Activated CD4-positive, alpha-beta T cell treated with anti-CD3 and anti-CD28 coated beads, Interleukin-2, amount 10 ng/mL, durations not matched to agents 7 days and 5 days (primary cell): ENCODE data around the gene HSD17B4. TPM values are rescaled to one million over a fixed set of nuclear protein-coding genes. Genes with fewer than 3 reads are reported as not detected.

Experiments
- CTCF ChIA-PET: fragments of 350-600 bp; sonication (Branson Sonifier 250); formaldehyde crosslinking; loops from one replicate; lab custom pipeline; 2021; ENCODE audit warnings: antibody characterized with exemption; lab: Charles Lee
- POLR2A ChIA-PET: fragments of 350-600 bp; sonication (Branson Sonifier 250); formaldehyde crosslinking; loops from one replicate; lab custom pipeline; 2021; ENCODE audit warnings: antibody characterized with exemption; lab: Charles Lee
- DNase-seq: peaks from one replicate; pipeline ENCODE4 v3.0.0-alpha.2; 2020
- H3K27ac Mint-ChIP-seq: one replicate; pipeline ENCODE4 v1.8.0; 2021; ENCODE audit warnings: mild to moderate bottlenecking, moderate library complexity, mixed read lengths
- H3K27me3 Mint-ChIP-seq: one replicate; pipeline ENCODE4 v1.8.0; 2021; ENCODE audit warnings: mixed read lengths
- H3K36me3 Mint-ChIP-seq: one replicate; pipeline ENCODE4 v1.8.0; 2021; ENCODE audit warnings: low read depth, mixed read lengths
- H3K4me1 Mint-ChIP-seq: one replicate; pipeline ENCODE4 v1.8.0; 2021; ENCODE audit warnings: mixed read lengths
- H3K4me3 Mint-ChIP-seq: one replicate; pipeline ENCODE4 v1.8.0; 2021; ENCODE audit warnings: mild to moderate bottlenecking, moderate library complexity, mixed read lengths
- H3K9me3 Mint-ChIP-seq: one replicate; pipeline ENCODE4 v1.8.0; 2021; ENCODE audit warnings: mixed read lengths
- total RNA-seq, 2 experiments: library from RNA; stranded (reverse); gene quantifications; one replicate each; pipeline ENCODE4 v1.2.3, GENCODE V29; 2021

Gene HSD17B4
- total RNA-seq, 2 experiments from 2014 or later: 56.0 to 62.4 TPM

DNA sequence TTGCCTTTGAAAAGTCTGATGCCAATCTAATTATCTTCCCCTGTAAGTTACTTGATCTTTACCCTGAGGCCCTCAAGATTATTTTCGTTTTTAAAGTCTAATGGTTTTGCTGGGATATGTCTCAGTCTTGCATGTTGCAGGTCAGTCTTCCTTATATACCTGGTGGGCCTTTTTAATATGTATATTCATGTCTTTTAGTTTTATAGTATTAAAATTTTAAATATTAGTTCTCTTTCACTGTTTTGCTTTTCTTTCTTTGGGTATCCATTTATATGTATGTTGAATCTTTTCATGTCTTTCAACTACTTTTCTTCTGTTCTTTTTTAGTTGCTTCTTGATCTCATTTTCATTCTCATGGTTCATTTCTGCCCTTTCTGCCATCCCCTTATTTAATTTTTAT is 68.9 kb downstream of the HSD17B4 start:
- Mint-ChIP-seq H3K4me3 (no peak overlapping the region), H3K27me3 (no peaks in the 10 kb centered on the region), H3K36me3 (peaks cover 12% of the 10 kb centered on the region), H3K27ac (no peak overlapping the region), H3K9me3 (no peaks in the 10 kb centered on the region), H3K4me1 (no peaks in the 10 kb centered on the region)
- ChIA-PET CTCF (no interaction called here), POLR2A (no interaction called here)
- no peak for DNase-seq

DNA sequence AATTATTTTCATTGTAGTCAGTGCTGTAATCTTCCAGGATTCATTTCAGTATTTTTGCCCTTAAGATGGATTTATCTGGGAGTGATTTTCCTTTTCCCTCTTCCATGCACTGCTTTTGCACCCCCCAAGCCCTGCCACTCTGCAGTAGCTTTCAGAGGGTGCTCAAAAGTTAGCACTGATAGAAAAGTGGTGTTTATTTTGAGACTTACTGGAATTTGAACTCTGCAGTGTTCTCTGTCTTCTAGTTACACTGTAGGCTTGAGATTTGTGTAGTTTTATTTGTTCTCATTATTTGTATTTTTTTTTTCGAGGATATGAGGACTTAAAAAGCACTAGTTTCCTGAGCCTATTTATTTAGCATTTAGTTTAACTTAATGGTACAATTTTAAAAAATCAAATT is 70.5 kb downstream of the HSD17B4 start:
- ChIA-PET CTCF (no interaction called here), POLR2A (no interaction called here)
- Mint-ChIP-seq H3K4me3 (no peak overlapping the region), H3K27me3 (no peaks in the 10 kb centered on the region), H3K27ac (no peak overlapping the region), H3K4me1 (no peaks in the 10 kb centered on the region), H3K36me3 (peaks cover 6% of the 10 kb centered on the region), H3K9me3 (no peaks in the 10 kb centered on the region)
- no peak for DNase-seq

DNA sequence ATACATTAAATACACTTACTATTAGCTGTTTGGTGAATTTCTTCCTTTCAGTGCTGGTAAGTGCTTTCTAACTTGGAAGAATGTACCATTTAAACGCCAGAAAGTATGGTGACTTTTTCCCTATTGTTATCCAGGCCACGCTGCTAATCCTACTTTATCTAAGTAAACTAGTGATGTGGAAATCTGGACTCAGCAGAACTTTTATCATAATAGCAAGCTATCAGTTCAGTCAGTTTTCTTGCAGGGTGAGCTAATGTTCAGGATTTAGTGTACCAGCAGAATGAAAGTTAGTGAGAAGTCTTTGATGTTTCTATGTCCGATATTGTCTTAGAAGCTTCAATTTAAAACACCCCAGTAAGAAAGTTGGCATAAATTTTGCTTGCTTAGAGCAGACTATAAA is 72.2 kb downstream of the HSD17B4 start:
- DNase-seq: no peak
- no peak overlapping the region for H3K4me3 Mint-ChIP-seq
- no peaks in the 10 kb centered on the region for H3K27me3 Mint-ChIP-seq
- H3K9me3 Mint-ChIP-seq: no peaks in the 10 kb centered on the region
- ChIA-PET CTCF (interaction anchor here (1.2 to 1.6 kb wide), 2 partner anchors 9 to 14 kb away, joined by 3 to 4 read pairs; no protein-coding TSS in a partner anchor), POLR2A (no interaction called here)
- no peak overlapping the region for H3K27ac Mint-ChIP-seq
- no peaks in the 10 kb centered on the region for H3K4me1 Mint-ChIP-seq
- H3K36me3 Mint-ChIP-seq: peaks cover 4% of the 10 kb centered on the region

DNA sequence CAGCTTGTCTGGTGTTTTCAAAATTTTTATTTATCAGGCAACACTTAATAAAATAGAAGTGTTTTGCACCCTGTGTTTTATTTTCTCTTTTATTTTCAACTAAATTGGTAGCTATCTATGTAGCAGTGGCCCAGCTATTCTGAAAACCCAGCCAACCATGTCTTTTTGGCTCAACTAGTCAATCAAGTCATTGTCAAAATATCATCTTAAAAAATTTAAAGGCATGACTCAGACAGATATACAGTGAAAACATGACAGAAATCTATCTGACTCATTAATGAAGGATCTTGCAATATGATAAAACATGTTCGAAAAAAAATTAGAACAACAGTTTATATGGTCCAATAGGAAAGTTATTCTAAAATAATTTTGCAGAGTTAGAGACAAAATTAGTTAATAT is 75.1 kb downstream of the HSD17B4 start:
- no peaks in the 10 kb centered on the region for H3K27me3 Mint-ChIP-seq
- no peak overlapping the region for H3K27ac Mint-ChIP-seq
- no peak for DNase-seq
- no peaks in the 10 kb centered on the region for H3K4me1 Mint-ChIP-seq
- H3K36me3 Mint-ChIP-seq: peaks cover 1% of the 10 kb centered on the region
- H3K4me3 Mint-ChIP-seq: no peak overlapping the region
- no peaks in the 10 kb centered on the region for H3K9me3 Mint-ChIP-seq
- ChIA-PET CTCF (no interaction called here), POLR2A (no interaction called here)

DNA sequence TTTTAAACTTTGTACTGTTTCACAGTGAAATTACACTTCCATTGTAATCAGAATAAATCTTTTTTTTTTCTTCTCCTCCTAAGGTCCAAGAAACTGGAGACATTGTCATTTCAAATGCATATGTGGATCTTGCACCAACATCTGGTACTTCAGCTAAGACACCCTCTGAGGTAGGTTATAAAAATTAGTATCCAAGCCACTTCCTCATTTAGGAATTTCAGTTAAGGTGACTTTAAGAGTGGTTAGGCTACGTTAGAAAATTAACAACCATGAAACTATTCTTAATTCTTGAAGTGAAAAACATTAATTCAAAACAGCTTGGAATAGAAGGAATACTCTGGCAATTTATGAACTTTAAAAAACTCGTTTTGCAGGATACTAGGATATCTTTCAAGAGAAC is 77.5 kb downstream of the HSD17B4 start:
- Mint-ChIP-seq H3K9me3 (no peaks in the 10 kb centered on the region), H3K36me3 (peaks cover 1% of the 10 kb centered on the region), H3K27me3 (no peaks in the 10 kb centered on the region), H3K27ac (no peak overlapping the region), H3K4me3 (no peak overlapping the region), H3K4me1 (no peaks in the 10 kb centered on the region)
- ChIA-PET POLR2A (no interaction called here), CTCF (no interaction called here)
- DNase-seq: no peak

DNA sequence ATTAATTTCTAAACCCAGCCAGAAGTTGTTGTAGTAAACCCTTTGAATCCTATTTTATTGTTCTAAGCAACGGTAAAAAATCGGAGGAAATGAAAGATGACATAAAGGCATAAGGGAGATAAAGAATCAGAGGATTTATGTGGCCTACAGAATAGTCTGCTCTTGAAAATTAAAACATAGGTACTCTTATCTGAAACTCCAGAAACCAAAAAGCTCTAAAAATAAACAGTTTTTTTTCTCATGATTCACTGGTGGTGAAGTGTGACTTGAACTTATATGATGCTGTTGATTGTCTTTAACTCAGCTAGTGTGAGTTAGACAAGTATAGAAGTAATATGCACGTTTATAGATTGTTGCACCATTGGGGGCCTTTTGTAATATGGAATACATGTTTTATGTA is 80.3 kb downstream of the HSD17B4 start:
- CTCF ChIA-PET: no interaction called here
- H3K27me3 Mint-ChIP-seq: no peaks in the 10 kb centered on the region

DNA sequence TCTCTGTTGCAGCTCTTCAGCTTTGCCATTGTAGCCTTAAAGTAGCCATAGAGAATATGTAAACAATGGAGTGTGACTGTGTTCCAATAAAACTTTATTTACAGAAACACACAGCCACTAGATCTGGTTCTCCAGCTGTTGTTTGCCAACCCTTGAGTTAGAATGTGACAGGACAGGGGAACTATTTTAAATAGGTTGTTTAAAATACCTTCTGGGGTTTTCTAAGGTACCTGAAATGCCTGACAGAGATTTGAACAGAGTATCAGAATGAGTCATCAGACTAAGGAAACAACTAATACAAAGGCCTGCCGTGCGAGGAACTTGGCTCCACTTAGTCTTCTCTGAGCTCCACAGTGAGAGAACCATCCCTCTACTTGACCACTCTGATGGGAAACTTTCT is 85.4 kb downstream of the HSD17B4 start:
- POLR2A ChIA-PET: no interaction called here
- DNase-seq: no peak
- Mint-ChIP-seq H3K4me3 (no peak overlapping the region), H3K27me3 (no peaks in the 10 kb centered on the region), H3K27ac (no peak overlapping the region), H3K9me3 (no peaks in the 10 kb centered on the region), H3K4me1 (no peaks in the 10 kb centered on the region), H3K36me3 (peaks cover 4% of the 10 kb centered on the region)
- CTCF ChIA-PET: no interaction called here

More for the DNA sequence above, 80.3 kb downstream of the HSD17B4 start:
- no peaks in the 10 kb centered on the region for H3K36me3 Mint-ChIP-seq
- no peak for DNase-seq
- no peak overlapping the region for H3K27ac Mint-ChIP-seq
- no peak overlapping the region for H3K4me3 Mint-ChIP-seq
- POLR2A ChIA-PET: no interaction called here
- H3K9me3 Mint-ChIP-seq: no peaks in the 10 kb centered on the region
- no peaks in the 10 kb centered on the region for H3K4me1 Mint-ChIP-seq

DNA sequence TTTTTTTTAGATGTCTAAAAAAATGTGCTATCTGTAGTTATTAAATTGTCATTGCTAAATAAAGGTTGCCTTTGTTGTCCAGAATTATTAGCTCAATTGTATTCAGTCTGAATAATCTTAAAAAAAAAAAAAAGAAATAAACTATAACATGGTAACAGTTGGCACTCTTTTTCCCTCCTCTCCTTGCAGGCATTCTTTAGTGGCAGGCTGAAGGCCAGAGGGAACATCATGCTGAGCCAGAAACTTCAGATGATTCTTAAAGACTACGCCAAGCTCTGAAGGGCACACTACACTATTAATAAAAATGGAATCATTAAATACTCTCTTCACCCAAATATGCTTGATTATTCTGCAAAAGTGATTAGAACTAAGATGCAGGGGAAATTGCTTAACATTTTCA is 89.4 kb downstream of the HSD17B4 start:
- H3K27ac Mint-ChIP-seq: no peak overlapping the region
- H3K9me3 Mint-ChIP-seq: no peaks in the 10 kb centered on the region
- H3K4me3 Mint-ChIP-seq: no peak overlapping the region
- no peak for DNase-seq
- CTCF ChIA-PET: no interaction called here
- POLR2A ChIA-PET: no interaction called here
- no peaks in the 10 kb centered on the region for H3K27me3 Mint-ChIP-seq
- no peaks in the 10 kb centered on the region for H3K4me1 Mint-ChIP-seq
- H3K36me3 Mint-ChIP-seq: peaks cover 4% of the 10 kb centered on the region

DNA sequence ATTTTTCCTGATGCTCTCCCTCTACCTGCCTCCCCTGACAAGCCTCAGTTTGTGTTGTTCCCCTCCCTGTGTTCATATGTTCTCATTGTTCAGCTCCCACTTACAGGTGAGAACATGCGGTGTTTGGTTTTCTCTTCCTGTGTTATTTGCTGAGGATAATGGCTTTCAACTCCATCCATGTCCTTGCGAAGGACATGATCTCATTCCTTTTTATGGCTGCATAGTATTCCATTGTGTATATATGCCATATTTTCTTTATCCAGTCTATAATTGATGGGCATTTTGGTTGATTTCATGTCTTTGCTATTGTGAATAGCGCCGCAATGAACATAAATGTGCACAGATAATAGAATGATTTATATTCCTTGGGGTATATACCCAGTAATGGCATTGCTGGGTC is 99.5 kb downstream of the HSD17B4 start:
- Mint-ChIP-seq H3K4me1 (no peaks in the 10 kb centered on the region), H3K9me3 (peaks cover 2% of the 10 kb centered on the region), H3K27me3 (no peaks in the 10 kb centered on the region), H3K36me3 (no peaks in the 10 kb centered on the region), H3K4me3 (no peak overlapping the region), H3K27ac (no peak overlapping the region)
- POLR2A ChIA-PET: no interaction called here
- no peak for DNase-seq
- CTCF ChIA-PET: no interaction called here

DNA sequence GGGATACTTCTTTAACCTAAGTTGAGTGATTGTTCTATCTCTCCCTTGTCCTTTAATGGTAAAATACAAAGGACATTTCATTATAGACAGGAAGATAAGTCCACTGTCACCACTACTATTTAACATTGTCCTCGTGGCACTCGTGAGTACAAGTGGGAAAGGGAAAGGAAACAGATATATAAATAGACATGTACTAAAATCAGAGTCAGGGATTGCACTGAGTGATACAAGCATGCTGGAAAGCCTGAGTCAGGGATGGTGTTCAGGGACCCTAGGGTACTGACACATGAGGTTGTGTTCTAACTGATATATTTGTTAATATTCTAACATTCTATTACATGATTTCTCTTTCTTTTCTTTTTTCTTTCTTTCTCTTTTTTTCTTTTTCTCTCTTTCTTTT is 102.3 kb downstream of the HSD17B4 start:
- H3K4me1 Mint-ChIP-seq: no peaks in the 10 kb centered on the region
- DNase-seq: no peak
- POLR2A ChIA-PET: no interaction called here
- H3K4me3 Mint-ChIP-seq: no peak overlapping the region
- no peaks in the 10 kb centered on the region for H3K27me3 Mint-ChIP-seq
- no peaks in the 10 kb centered on the region for H3K36me3 Mint-ChIP-seq
- CTCF ChIA-PET: no interaction called here
- H3K9me3 Mint-ChIP-seq: peaks cover 2% of the 10 kb centered on the region
- H3K27ac Mint-ChIP-seq: no peak overlapping the region

DNA sequence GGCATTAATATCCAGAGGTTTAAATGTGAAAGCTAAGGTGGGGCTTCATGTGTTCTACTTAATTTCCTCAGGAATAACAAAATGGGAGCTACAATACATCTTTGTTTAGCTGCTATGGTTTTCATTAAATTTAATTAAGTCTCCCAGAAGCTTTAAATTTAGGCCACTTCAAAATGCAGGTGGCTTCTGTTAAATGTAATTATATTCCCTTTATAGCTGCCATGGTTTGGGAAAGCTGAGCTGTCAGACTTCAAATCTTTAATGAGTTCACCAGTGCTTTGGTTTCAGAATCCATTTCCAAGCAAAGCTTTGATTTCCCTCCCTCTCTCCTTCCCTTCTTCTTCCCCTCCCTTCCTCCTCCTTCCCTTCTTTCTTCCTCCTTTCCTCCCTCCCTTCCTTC is 118.6 kb downstream of the HSD17B4 start:
- H3K4me1 Mint-ChIP-seq: no peaks in the 10 kb centered on the region
- no peak for DNase-seq
- H3K36me3 Mint-ChIP-seq: no peaks in the 10 kb centered on the region
- no peak overlapping the region for H3K27ac Mint-ChIP-seq
- peaks cover 4% of the 10 kb centered on the region for H3K27me3 Mint-ChIP-seq
- ChIA-PET POLR2A (no interaction called here), CTCF (no interaction called here)
- H3K4me3 Mint-ChIP-seq: no peak overlapping the region
- no peaks in the 10 kb centered on the region for H3K9me3 Mint-ChIP-seq

DNA sequence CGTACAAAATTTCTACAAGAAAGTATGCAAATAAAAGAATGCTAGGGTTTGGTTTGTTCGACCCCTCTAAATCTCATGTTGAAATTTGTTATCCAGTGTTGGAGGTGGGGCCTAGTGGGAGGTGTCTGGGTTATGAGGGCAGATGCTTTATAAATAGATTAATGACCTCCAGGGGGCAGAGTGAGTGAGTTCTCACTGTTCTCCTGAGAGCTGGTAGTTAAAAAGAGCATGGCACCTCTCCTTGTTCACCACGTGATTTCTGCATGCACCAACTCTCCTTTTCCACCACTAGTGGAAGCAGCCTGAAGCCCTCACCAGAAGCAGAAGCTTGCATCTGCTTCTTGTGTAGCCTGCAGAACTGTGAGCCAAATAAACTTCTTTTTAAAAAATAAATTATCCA is 126.6 kb downstream of the HSD17B4 start:
- no peak overlapping the region for H3K27ac Mint-ChIP-seq
- ChIA-PET POLR2A (no interaction called here), CTCF (no interaction called here)
- H3K4me3 Mint-ChIP-seq: no peak overlapping the region
- H3K4me1 Mint-ChIP-seq: no peaks in the 10 kb centered on the region
- H3K36me3 Mint-ChIP-seq: no peaks in the 10 kb centered on the region
- peaks cover 5% of the 10 kb centered on the region for H3K27me3 Mint-ChIP-seq
- no peak for DNase-seq
- no peaks in the 10 kb centered on the region for H3K9me3 Mint-ChIP-seq

DNA sequence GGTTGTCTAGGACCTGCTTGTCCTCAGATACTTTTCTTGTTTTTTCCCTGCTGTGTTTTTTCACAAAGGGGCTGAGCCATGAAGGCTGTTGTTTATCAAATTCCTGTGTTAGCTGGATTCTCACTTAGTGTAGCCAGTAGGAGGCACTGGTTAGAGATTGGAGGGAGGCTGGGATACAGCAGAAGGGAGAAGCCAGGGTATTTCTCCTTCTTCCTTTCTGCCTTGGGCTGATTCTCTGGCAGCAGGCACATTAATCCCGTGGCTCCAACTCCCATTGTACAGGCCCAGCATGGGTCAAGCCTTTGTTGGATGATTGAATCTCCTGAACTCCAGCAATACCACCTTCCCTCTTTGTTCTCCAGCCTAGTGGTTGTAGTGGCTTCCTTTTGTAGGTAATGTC is 130.7 kb downstream of the HSD17B4 start:
- H3K4me3 Mint-ChIP-seq: no peak overlapping the region
- POLR2A ChIA-PET: no interaction called here
- H3K9me3 Mint-ChIP-seq: no peaks in the 10 kb centered on the region
- CTCF ChIA-PET: interaction anchor here (0.6 kb wide), 1 partner anchor 171 kb away, joined by 3 read pairs; no protein-coding TSS in a partner anchor
- H3K27me3 Mint-ChIP-seq: peaks cover 2% of the 10 kb centered on the region
- H3K27ac Mint-ChIP-seq: no peak overlapping the region
- DNase-seq: no peak
- no peaks in the 10 kb centered on the region for H3K36me3 Mint-ChIP-seq
- H3K4me1 Mint-ChIP-seq: no peaks in the 10 kb centered on the region

DNA sequence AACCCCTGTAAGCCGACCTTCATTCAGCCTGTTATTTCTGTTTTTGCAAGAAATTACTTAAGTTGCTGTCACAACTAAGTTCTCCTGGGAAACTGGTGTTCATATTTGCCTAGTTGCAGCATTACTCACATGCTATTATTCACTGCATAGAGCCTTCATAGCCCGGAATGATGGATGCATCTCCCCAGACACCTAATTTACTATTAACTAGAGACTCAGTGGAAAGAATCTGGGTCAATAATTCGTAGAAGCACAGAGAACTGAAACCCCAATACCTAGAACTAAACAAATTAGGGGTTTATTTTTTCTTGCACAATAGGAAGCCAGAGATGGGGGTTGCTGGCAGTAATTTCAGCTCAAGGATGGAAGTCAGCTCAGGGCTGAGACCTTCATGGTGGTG is 131.4 kb downstream of the HSD17B4 start:
- no peaks in the 10 kb centered on the region for H3K36me3 Mint-ChIP-seq
- H3K4me1 Mint-ChIP-seq: no peaks in the 10 kb centered on the region
- no peak for DNase-seq
- H3K9me3 Mint-ChIP-seq: no peaks in the 10 kb centered on the region
- ChIA-PET POLR2A (no interaction called here), CTCF (interaction anchor here (0.6 kb wide), 1 partner anchor 171 kb away, joined by 3 read pairs; no protein-coding TSS in a partner anchor)
- peaks cover 2% of the 10 kb centered on the region for H3K27me3 Mint-ChIP-seq
- no peak overlapping the region for H3K27ac Mint-ChIP-seq
- H3K4me3 Mint-ChIP-seq: no peak overlapping the region
